GM18870 (cell line): ENCODE data around the gene LCN2.
"Not testable (repeated sequence)": the region's sequence is repeated elsewhere in the genome, so short reads cannot be mapped to it uniquely, and the experiment has no call there.

Experiments used
- ATAC-seq: cut with Tn5 transposase; IDR thresholded peaks from one replicate; pipeline ENCODE4 v1.9.1; 2021; ENCODE audit warnings: moderate library complexity; ENCODE audit not compliant: unreplicated experiment

The LCN2 gene

DNA sequence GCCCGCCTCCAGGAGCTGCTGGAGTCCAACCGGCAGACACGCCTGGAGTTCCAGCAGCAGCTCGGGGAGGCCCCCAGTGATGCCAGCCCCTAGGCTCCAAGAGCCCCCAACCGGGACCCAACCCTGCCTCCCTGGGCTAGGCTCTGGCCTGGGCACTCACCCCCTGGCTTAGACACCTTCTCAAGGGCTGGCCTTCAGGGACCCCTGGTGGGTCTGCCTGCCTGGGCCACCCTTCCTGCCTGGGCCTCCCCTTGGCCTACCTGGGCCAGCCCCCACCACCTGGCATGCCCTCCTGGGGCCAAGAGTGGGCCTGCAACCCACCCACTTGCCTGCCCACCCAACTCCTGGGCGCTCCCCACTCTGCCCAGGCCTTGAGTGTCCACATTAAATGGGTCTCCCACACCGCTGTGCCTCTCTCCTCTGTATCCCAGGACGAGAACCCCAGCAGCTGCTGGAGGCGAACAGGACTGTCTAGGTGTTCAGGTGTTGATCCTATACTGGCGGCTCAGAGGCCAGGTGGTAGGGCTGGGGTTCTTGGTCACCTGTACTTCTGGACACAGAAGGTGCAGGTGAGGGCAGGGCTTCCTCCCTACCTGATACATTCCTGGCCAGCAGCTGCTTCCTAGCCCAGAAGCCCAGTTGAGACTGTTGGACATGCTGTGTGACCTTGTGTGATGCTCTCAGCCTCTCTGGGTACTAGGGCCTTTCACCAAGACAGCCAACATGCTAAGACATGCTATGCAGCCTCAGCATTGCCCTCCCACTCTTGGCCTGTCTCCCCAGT is 14.5 kb downstream of the LCN2 start:
- no peak for ATAC-seq

DNA sequence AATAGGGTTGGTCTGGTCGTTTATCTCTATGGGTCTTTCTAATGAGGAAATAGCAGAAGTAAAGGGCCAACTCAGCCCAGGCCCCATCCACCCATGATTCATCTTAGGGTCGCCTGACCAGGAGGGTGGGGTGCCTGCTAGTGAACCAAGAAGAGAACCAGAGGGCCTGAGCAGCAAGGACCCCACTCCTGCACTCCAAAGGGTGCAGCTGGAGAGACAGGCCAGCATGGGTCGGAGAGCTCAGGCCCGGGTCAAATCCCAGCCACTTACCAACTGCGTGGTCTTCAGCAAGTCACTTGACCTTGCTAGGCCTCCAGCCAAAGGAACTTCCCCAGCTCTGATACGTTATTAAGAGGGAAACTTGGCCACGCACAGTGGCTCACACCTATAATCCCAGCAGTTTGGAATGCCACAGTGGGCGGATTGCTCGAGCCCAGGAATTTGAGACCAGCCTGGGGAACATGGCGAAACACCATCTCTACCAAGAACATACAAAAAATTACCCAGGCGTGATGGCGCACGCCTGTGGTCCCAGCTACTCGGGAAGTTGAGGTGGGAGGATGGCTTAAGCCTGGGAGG is 15.1 kb downstream of the LCN2 start:
- no peak for ATAC-seq

DNA sequence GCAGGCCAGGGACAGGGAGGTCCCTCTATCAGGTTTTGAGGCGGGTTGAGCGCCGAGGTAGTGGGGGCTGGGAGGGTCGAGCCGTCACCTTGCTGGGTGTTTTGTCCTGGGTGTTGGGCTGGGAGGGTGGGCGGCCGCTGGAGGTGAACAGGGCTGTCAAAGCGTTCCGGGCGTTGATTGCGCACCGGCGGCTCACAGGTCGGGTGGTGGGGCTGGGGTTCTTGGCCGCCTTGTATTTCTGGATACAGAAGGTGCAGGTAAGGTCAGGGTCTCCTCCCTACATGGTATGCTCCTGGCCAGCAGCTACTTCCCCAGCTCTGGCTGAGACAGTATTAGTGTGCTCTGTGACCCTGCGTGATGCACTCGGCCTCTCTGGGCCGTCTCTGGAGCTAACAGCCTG is 16.9 kb downstream of the LCN2 start:
- no peak for ATAC-seq

DNA sequence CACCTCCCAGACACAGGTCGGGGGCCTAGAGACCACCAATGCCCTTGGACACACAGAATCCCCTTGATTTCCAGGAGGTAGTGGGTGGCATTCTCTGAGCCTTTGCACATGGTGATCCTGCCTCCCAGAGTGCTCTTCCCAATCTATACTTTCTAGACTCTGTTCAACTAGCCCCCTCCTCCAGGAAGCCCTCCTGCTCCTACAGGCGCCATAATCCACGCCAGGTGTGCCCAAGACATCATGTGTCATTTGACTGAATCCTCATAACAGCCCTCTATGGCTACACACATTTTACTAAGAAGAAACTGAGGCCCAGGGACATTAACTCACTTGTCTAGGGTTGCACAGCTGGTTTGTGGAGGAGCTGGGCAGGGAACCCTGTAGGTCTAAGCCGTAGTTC is 18.0 kb downstream of the LCN2 start:
- ATAC-seq = no peak

DNA sequence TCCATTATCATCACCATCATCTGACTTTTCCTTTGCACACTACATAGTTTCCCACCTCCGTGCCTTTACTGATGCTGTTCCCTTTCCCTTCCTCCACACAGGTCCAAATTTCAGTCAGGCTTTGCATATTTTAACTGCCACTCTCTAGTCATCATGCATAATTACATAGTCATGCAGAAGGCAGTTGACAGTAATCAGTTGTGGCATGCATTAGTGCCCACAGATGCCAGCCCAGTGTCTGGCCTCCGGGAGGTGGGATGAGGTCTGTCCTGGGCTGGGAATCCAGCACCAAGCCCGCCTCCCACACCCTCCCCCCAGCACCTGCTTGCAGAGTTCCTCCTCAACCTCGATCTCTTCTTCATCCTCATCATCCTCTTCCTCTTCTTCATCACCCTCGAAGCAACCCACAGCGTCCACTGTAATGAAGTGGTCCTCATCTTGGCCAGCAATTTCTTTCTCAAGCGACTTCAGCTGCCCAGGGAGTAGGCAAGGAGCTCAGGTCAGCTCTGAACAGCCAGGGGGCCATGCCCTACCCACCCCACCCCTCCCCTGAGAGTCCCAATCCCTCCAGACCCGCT is 19.6 kb downstream of the LCN2 start:
- ATAC-seq = no peak

DNA sequence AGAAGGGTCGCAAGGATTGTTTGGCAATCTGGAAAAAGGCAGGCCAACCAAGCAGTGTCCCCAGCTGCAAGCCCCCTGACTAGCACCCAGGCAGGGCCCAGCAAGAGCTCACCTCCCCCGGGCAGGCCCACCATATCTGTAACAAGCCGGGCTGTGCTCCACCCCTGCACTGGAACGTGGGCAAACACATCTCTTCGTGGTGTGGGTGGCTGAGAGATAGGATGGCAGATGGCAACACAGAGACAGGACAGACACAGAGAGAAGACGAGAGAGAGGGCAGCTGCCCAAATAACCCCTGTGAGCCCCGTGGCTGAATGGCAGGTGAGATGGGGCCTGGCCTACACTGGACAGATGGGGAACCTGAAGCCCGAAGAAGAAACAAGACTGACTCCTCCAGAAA is 20.2 kb downstream of the LCN2 start:
- no peak for ATAC-seq

DNA sequence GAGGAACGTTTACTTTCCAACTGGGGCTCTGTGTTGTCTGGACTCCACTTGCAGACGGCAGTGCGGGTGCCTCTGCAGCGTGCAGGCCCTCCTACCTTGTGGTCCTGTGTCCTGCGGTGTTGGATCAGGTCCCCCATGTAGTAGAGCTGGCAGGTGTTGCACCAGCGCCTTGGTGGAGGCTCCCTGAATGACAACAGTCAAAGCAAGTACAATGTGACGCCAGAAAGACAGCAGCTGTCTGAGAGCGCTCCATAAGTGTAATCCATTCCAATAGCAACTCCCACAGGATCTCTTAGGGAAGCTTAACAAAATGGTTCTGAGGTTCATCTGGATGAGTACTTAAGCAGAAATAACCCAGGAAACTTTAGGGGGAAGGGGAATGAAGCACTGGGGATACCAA is 20.7 kb downstream of the LCN2 start:
- ATAC-seq = no peak

DNA sequence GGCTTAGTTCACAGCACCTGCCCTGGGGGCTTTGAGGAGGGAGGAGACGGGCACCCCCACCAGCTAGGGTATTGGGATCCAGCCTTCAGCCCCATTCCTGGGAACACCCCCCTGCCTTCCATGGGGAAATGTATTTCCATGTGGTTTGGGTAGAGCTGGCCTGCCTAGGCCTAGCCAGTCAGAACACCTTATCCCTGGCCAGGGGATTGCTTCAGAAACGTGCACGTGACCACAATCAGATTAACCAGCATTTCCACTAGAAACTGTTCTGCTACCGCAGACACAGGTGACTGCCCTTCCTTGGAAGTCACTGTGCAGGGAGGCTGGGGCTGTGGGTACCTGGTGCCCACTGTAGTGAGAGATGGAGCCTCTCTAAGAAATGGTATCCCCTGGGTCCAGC is 24.8 kb downstream of the LCN2 start:
- ATAC-seq = no peak

DNA sequence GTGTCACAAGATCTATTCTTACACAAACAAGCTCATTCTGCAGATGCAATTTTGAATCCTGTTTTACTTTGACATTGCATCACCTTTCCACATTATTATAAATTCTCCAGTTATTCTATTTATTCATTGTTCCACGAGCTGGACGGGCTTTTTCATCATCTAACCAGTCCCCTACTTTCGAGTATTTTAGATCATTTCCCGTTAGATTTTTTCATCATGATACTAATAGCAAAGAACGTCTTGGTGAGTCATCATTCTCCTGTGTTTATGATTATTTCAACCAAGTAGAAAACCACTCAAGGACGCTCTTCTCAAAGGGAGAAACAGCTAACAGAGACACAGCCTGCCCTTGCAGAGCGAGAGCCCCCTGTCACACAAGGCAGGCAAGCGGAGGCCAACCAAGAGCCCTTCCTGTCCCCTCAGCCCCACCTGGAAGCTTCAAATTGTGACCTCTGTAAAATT is 25.9 kb downstream of the LCN2 start:
- no peak for ATAC-seq

DNA sequence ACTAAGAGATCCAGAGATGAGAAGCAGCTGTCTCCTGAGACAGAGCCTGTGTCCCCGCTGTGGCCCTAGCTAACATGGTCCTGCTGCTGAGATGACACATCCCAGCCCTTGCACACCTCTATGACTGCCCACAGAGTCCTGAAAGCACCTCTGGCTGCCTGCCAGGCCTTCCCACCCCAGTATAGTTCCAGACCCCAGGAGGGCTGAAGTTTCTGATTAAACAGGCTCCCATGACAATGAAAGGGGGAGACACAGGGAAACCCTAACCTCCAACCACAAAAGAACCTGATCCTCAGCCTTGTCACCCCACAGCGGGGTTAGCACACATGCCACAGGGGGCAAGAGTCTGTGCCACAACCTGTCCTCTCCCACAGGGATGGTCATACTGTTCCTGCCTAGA is 26.5 kb downstream of the LCN2 start:
- no peak for ATAC-seq

DNA sequence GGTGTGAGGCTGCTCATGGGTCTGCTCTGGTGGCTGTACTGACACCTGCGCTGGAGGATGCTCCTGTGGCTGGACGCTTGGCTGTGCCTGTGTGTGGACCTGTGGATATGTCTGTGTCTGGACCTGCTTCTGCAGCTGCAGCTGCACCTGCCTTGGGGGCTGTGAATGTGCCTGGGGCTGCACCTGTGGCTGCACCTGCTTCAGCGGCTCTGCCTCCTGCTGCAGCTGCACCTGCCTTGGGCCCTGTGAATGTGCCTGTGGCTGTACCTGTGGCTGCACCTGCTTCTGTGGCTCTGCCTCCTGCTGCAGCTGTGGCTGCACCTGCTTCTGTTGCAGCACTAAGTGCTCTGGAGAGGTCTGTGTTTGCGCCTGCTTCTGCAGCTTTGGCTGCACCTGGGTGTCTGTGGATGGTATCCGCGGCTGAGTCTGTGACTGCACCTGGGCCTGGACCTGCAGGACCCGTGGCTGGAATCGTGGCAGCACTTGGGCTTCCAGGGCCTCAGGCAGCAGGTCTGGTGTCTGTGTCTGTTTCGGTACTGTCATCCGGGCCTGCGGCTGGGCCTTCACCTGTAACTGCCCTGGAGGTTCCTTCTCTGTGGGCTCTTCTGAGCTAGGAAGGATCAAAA is 29.7 kb downstream of the LCN2 start:
- no peak for ATAC-seq

DNA sequence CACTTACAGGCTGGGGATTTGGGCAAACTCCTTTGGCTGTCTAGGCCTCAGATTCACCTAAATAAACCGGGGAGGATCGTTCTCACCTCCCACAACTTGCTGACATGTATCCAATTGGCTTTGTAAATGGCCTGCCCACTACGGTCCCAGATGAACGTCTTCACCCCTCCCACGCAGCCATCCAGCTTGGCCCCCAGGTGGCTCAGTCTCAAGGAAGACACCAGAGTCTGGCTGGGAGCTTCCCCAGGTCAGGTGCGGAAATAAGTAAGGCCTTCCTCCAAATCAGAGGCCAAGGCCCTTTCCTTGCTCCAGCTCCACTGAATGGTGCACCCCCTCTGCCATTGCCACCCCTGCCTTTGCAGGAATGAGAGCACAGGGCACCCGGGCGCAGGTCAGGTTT is 30.7 kb downstream of the LCN2 start:
- ATAC-seq = no peak

DNA sequence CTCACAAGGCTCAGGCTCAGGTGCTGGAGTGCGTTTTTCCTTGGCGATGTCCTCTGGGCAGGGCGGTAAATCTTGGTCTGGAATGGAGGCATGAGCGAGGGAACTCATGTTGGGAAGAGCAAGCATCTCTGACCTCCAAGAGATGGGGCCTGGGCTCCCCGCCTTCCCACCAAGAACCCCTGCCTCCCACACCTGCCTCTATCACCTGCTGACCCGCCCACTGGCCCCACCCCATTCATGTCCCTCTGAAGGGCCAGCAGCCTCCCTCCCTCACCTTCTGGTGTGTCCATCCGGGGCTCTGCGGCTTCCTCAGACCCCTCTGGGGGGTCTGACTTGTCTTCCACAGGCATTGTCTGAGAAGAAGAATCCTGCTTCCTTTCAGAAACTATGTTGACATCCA is 31.2 kb downstream of the LCN2 start:
- no peak for ATAC-seq

DNA sequence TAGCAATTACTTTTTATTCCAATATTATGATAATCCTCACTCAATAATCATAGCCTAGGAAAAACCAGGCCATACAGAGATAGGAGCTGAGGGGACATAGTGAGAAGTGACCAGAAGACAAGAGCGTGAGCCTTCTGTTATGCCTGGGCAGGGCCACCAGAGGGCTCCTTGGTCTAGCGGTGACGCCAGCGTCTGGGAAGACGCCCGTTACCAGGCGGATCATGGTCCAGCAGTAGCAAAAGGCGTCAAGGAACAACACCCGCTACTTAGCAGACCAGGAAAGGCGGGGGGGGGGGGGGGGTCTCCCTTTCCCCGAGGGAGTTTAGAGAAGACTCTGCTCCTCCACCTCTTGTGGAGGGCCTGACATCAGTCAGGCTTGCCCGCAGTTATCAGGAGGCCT is 32.2 kb downstream of the LCN2 start:
- not testable (repeated sequence) for ATAC-seq

DNA sequence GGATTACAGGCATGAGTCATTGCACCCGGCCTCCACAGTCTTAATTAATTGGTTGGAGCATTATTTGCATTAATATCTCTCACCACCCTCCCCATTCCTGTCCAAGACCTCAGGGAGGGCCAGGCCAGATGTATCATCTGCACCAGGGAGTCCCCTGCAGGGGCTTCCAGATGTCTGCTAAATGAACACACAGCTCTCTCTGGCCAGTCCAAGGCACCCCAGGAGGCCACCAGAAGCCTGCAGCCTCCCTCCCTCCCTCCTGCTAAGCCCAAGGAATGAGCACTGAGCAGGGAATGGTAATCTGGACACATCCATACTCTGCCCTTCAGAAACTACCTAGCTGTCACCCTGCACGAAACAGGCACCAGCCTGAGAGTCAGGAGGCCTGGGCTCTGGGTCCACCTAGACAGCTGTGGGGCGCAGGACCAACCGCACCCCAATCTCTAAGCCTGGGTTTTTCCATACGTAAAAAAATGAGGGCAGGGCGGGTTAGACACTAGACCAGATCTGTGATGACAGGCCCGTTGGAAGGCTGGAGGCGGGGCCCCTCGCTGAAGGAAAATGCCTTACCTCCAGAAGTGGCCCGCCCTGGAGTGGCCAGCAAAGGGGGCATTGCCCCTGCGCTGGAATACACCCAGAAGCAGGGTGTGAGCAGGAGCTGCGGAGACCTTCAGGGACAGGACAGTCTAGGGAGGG is 33.8 kb downstream of the LCN2 start:
- no peak for ATAC-seq

DNA sequence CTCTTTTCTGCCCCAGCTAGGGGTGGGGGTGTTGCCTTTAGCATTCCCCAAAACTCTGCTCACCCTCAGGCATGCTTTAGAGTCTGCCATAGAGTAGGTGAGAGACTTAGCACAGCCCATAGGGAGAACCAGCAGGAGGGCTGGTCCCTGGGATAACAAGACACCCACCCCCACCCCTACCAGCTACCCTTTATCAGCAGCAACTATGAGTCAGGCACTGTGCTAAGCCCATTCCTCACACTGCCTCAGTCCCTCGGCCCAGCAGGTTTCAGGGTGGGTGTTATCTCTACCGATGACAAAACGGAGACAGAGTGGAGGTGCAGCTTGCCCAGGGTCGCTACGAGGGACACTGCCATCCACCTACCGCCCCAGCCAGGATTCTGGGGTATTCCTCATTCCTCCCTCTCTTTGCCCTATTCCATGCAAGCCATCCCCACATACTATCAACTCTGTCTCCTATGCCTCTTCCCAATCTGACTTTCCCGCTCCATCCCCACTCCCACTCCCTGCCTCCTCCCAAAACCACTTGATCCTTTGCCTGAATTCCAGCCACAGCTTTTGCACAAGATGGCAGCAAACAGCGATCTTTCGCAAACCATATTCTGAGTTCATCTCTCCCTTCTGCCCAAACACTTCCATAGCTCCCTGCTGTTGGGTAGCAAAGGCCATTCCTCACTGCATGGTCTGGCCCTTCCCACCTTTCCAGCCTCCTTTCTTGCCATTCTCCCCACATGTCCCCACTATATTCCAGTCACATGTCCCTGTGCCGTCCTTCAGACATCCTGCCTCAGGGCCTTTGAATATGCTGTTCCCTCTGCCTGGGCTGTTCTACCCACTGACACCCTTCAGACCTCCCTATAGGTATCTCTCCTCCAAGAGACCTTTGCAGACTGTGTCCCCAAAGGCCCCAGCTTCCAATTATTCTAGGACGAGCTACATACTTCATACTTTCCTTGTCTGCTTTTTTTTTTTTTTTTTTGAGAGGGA is 37.0 kb downstream of the LCN2 start:
- no peak for ATAC-seq

DNA sequence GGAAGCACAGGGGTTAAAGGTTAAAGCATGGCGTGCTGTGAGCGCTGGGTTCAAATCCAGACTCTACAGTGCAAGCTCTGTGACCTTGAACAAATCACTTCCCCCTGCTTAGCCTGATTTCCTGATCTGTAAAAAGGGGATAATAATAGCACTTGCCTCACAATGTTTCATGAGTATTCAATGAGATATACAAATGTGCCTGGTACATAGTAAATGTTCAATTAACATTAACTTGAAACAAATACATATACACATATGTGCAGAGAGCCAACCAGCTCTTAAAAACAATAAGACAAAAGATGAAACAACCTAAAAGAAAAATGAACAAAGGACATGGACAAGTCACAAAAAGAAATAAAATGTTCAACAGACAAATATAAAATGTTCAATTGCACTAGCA is 38.1 kb downstream of the LCN2 start:
- no peak for ATAC-seq

DNA sequence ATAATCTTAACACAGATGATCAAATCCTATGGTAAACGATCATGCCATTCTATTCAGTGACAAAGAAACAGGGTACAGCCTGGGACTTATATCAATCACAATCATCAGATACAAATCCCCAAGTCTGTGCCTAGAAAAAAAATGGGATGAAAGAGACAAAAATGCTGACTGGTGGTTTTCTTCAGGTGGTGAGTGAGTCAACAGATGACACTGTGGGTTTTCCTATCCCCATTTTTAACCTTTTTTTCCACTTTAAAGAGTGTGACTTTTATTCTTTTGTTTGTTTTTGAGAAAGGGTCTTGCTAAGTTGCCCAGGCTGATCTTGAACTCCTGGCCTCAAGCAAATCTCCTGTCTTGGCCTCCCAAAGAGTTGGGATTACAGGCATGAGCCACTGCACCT is 39.0 kb downstream of the LCN2 start:
- no peak for ATAC-seq

DNA sequence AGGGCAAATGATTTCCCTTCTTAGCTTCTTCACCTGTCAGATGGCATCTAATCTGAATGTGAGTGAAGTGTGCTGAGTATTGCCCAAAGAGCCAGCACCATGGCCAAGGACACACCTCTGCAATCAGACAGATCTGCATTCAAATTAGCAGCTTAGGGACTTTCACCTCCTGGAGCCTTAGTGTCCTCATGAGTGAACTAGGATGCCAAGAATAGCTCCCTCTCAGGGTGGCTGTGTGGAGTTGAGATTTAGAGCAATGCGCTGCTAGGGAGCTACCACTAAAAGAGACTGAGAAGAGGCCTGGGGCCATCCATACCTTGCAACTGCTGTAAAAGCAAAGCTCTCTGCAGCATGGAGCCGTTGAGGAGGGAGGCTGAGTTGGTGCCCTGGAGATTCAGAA is 40.8 kb downstream of the LCN2 start:
- no peak for ATAC-seq
